Daoy (cell line): ENCODE data around the gene PRSS1. TPM values are rescaled to one million over a fixed set of nuclear protein-coding genes. Genes with fewer than 3 reads are reported as not detected.
"Not testable (repeated sequence)": the region's sequence is repeated elsewhere in the genome, so short reads cannot be mapped to it uniquely, and the experiment has no call there.

ENCODE experiments used
- DNase-seq: peaks from one replicate; pipeline ENCODE4 v3.0.0-alpha.2; 2015; ENCODE audit warnings: low read depth
- total RNA-seq: library from RNA; depleted of rRNA; stranded (reverse); fragments of >200 nt; shearing (Covaris generic); gene quantifications from 2 replicates; pipeline ENCODE4 v1.2.3, GENCODE V29; 2014

PRSS1 gene
- total RNA-seq, 1 experiment from 2014 or later, result not detected

GRCh38 chr7:142746264-142746663, 3.0 kb upstream of the PRSS1 start:
- no peak for DNase-seq

- not testable (repeated sequence) for DNase-seq
Observed at GRCh38 chr7:142748410-142748809, 862 bp upstream of the PRSS1 start.

GRCh38 chr7:142750321-142750938, 1.2 kb downstream of the PRSS1 start:
- no peak for DNase-seq

- not testable (repeated sequence) for DNase-seq
Observed at GRCh38 chr7:142751526-142752175, 2.4 kb downstream of the PRSS1 start.

GRCh38 chr7:142752376-142753225, 3.3 kb downstream of the PRSS1 start:
- no peak for DNase-seq

GRCh38 chr7:142753366-142753765, 4.1 kb downstream of the PRSS1 start:
- DNase-seq, result peak; percentile 89

GRCh38 chr7:142753925-142754491, 4.7 kb downstream of the PRSS1 start:
- DNase-seq, result peak; percentile 33

- DNase-seq, result peak; percentile 79
Observed at GRCh38 chr7:142754681-142755575, 5.7 kb downstream of the PRSS1 start.

GRCh38 chr7:142758312-142758711, 9.0 kb downstream of the PRSS1 start:
- DNase-seq, result not testable (repeated sequence)

GRCh38 chr7:142759433-142759832, 10.2 kb downstream of the PRSS1 start:
- DNase-seq, result no peak

GRCh38 chr7:142760071-142760642, 10.9 kb downstream of the PRSS1 start:
- DNase-seq, result peak; percentile 75

GRCh38 chr7:142761606-142762005, 12.3 kb downstream of the PRSS1 start:
- peak; percentile 67 for DNase-seq

GRCh38 chr7:142762104-142762503, 12.8 kb downstream of the PRSS1 start:
- no peak for DNase-seq

- no peak for DNase-seq
Observed at GRCh38 chr7:142767451-142767850, 18.2 kb downstream of the PRSS1 start.

- no peak for DNase-seq
Observed at GRCh38 chr7:142767861-142768260, 18.6 kb downstream of the PRSS1 start.

GRCh38 chr7:142768885-142769284, 19.6 kb downstream of the PRSS1 start:
- DNase-seq, result not testable (repeated sequence)

- DNase-seq, result no peak
Observed at GRCh38 chr7:142770661-142771352, 21.5 kb downstream of the PRSS1 start, which contains the start of gene PRSS2. TSS of gene PRSS2 (plus strand) at chr7:142770970. CDS start at chr7:142770983, 13 bp downstream.

- DNase-seq, result no peak
Observed at GRCh38 chr7:142771353-142771723, 22.1 kb downstream of the PRSS1 start.

GRCh38 chr7:142772051-142772450, 22.8 kb downstream of the PRSS1 start:
- DNase-seq, result no peak

GRCh38 chr7:142772673-142773072, 23.4 kb downstream of the PRSS1 start:
- no peak for DNase-seq
